Epithelial cell of prostate (primary cell): Measurements from ENCODE around the gene MAD1L1.

Source experiments
- DNase-seq: peaks from one replicate; pipeline ENCODE4 v3.0.0-alpha.2; 2011; ENCODE audit warnings: low read depth, low spot score
- H3K27ac ChIP-seq: fragments of 450-650 bp; 2 replicates; pipeline ENCODE4 v1.5.1; 2017; ENCODE audit warnings: mild to moderate bottlenecking

MAD1L1 gene

DNA sequence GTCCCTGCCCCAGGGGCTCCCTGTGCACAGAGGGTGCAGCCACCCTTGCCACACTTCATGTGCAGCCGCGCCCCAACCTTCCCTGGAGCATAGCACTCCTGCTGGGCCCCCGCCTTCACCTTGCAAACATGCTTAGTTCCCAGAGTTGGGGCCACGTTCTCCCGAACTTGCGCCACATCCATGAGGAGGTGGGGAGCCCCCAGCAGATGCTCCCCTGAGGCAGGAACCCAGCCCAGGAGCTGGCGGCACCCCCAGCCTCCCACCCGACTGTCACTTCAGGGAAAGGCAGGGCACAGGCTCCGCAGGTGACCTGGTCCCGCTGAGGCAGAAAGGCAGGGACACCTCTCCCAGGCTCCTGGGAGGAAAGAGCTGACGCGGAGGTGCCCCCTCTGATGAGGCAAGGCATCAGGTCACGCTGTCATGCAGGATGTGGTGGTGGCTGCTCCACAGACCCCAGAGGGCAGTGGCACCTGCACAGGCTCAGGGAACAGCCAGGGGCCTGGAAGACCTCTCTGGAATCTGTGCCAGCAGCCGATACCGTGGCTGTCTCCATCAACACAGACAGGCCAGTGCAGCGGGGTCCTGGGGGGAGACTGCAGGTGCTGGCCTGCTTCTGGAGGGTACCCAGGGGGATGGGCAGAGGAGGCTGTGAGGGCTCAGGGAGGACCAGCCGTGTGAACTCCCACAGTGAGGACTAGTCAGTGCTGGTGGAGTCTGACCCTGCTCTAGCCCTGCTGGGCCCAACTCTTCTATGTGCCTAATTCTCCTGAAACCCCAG is 221.3 kb downstream of the MAD1L1 start:
- no peak overlapping the region for H3K27ac ChIP-seq
- DNase-seq, result no peak

GRCh38 chr7:2010551-2011265 is 222.0 kb downstream of the MAD1L1 start:
- no peak overlapping the region for H3K27ac ChIP-seq
- DNase-seq, result no peak

GRCh38 chr7:2010101-2010500 is 222.6 kb downstream of the MAD1L1 start:
- H3K27ac ChIP-seq, result no peak overlapping the region
- no peak for DNase-seq

DNA sequence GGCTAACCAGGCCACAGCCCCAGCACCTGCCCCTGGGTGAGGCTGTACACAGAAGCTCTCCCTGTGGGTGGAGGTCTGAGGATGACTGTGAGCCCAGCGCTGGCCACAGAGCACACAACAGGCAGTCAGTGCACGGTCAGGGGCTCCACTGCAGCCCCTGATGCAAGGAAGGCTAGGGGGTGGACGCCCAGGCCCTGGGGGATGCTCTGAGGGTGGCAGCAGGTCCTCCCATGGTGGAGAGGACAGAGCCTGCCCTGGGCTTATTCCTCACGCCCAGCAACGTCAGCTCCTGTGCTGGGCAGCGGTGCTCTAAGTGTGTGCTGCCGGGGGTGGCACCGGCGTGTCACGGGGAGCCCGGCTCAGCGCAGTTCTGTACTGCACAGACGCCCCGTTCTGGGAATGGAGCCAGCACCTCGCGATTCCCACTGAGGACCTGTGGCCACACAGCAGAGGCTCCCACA is 223.2 kb downstream of the MAD1L1 start:
- H3K27ac ChIP-seq, result no peak overlapping the region
- no peak for DNase-seq

DNA sequence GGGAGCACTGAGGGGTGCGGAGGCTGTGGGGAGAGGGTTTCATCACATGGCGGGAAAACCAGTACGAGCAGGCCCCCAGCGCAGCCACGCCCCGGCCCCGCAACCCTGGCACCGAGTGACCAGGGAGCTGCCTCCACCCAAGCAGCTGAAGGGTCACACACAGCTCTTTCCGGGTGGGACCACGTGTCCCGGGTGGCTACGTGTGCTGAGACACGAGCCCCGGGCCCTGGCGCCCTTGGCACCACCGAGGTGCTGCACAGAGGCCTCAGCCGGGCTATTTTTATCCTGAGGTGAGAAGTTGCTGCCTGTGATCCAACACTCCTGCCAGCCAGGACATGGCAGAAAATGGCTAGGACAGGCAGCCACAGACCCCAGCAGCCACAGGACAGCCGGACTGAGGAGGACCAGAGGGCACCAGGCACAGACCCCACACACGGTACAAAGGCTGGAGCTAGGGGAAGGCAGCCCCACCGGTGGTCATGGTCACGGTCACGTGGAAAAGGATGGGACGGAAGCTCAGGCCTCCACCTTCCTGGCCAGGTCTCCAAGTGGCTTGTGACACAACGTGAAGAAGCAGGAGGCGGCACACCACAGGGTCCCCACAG is 223.7 kb downstream of the MAD1L1 start:
- DNase-seq, result no peak
- no peak overlapping the region for H3K27ac ChIP-seq

- DNase-seq, result no peak
- no peak overlapping the region for H3K27ac ChIP-seq
These were observed 224.4 kb downstream of the MAD1L1 start for GRCh38 chr7:2008101-2008935.

DNA sequence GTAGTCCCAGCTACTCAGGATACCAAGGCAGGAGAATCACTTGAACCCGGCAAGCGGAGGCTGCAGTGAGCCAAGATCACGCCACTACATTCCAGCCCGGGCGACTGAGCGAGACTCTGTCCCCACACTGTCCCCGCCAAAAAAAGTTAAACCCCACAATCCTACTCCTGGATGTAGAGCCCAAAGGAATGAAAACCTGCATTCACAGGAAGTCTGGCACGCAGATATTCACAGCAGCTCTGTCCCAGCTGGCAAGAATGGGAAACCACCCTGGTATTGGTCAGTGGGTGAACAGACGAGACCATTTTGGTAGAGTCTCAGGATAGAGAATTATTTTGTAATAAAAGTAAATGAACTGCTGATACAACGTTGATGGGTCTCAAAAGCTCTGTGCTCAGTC is 225.2 kb downstream of the MAD1L1 start:
- no peak for DNase-seq
- no peak overlapping the region for H3K27ac ChIP-seq

GRCh38 chr7:2006921-2007381 is 225.8 kb downstream of the MAD1L1 start:
- H3K27ac ChIP-seq, result no peak overlapping the region
- DNase-seq, result no peak

DNA sequence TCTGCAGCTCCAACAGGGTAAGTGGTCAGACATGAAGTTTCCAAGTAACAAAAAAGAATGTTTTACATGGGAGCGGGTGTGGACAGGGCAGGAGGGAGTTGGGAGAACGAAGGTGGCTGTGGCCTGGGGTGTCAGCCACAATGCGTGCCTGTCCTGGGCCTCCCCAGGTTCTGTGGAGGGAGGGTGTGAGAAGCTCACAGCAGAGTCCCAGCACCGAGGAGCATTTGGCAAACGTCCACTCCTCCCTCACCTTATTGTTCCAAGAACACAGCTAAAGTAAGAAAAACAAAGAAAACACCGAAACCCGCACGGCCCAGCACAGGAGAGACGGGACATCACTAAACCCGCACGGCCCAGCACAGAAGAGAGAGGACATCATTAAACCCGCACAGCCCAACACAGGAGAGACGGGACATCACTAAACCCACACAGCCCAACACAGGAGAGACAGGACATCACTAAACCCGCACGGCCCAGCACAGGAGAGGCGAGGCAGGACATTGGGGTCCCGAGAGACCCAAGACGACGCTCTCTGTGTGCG is 226.4 kb downstream of the MAD1L1 start:
- DNase-seq, result no peak

GRCh38 chr7:2005786-2006185 is 227.0 kb downstream of the MAD1L1 start:
- no peak for DNase-seq
- H3K27ac ChIP-seq, result no peak overlapping the region

More for the DNA sequence above, 226.4 kb downstream of the MAD1L1 start:
- no peak overlapping the region for H3K27ac ChIP-seq

DNA sequence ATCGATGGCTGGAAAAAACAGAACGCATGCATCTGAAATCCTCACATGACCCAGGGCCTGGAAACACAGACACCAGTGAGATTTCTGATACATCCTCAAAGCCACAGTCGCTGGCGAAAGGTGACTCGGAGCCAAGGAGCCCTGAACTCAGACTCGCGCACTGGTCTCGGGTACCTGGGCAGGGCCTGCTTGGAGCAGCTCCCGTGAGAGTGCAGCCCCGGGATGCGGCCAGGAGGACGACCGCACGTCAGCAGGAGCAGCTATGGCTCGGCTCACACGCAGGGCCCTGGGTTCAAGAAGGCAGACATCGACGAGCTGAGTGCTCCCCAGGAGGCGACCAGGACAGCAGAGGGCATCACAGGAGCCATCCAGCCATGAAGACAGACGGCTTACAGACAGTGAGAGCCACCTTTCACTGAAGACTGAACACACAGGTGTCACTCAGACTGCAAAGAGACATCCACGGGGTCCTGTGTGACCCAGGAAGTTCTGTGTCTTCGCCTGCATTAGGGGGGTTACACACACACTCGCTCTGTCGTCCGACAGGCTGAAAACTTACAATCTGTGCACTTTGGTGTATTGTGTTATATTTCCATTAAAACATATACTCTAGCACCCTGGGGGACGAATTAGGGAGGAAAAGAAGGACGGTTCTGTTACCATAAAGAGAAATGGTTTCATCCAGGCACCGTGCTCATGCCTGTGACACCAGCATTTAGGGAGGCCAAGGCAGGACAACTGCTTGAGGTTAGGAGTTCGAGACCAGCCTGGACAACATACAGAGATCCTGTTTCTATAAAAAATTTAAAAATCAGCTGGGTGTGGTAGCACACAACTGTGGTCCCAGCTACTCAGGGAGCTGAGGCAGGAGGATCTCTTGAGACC is 227.7 kb downstream of the MAD1L1 start:
- DNase-seq, result no peak
- H3K27ac ChIP-seq, result no peak overlapping the region

DNA sequence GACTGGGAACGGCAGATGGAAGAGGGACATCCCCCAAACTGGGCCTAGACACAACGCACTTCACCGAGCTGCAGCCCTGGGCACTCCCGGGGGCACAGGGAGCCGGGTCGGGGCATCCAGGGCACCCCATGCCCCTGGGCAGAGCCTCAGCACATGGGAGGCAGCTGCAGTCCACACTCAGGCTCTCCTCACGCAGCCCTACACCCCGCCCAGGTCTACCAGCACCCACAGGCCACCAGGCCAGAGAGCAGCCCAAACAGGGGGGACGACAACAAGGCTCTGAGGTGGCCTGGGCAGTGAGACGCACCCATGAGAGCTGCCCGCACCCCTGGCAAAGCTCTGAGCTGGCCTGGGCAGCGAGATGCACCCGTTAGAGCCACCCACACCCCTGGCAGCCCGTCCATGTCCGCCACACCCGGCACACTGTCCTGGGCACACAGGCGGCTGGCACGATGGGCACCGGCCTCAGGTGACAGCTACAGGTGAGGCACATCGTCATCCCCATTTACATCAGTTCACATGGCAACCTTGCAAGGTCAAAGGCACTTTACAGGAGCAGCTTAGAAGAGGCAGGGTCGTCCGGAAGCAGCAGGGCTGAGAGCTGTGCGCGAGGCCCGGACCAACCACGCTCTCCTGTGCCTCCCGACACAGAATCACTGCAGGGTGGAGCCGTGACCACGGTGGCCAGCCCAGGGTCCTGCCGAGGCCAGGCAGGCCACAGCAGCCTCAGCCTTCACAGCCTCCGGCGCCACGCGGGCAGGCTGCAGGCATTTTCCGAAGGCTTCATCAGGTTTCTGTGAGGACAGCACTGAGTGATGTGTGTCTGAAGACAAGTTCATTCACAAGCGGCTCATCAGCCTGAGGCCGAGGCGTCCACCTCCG is 228.6 kb downstream of the MAD1L1 start:
- DNase-seq, result no peak
- no peak overlapping the region for H3K27ac ChIP-seq

DNA sequence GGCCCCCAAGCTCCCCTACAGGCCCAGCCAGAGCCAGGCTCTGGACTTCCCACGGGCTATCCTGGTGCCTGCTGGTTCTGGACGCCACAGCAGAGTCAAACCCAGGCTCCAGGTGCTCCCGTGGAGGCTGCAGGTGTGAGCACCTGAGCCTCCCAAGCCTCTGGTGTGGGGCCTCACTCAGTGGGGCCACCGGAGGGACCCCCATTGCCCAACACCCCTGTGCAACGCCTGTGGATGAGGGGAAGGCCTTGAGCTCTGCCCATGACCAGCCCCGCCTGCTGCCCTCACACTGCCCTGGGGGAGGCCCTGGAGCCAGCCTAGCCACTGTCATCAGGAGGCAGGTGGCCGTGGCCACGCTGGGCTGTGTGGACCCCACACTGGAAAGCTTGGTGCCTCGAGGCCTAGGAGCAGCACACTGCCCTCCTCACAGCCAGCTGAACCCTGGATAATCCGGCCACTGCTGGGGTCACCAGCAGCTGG is 229.3 kb downstream of the MAD1L1 start:
- H3K27ac ChIP-seq, result no peak overlapping the region
- DNase-seq, result no peak

GRCh38 chr7:2002561-2003450 is 229.9 kb downstream of the MAD1L1 start:
- DNase-seq, result no peak
- no peak overlapping the region for H3K27ac ChIP-seq

DNA sequence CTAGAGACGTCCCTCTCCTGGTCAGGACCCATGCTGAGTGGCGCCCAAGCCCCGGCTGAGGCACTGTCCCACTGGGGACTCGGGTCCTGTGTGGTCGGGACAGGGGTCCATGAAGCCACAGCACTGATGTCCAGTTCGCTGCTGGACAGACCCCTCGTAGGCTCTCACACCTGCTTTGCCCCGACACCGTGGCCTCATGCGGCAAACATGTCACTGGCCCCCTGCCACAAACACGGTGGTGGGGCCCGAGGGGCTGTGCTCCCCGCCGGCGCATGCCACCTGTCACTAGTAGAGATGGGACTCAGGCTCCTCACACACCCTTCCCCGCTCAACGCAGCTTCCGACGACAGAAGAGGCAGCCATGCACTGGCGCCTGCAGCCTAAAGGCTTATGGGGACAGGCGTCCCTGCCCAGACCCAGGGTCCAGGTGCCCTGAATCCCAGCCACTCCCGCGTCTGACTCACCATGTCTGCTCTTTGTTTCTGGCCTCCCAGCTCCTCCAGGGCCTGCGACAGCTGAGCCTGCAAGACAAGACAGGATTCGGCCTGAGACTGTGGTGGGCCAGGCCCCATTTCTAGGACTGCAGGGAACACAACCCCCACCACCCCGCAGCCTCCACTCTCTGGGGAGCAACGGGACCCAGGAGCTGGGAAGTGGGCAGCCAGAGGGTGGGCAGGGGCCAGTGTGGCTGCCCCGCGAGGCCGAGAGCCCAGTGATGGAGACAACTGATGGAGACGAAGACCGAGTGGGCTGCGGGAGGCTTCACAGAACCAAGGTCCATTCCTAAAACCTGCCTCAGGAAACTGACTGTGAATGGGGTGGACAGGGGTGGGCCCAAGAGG is 230.9 kb downstream of the MAD1L1 start:
- no peak overlapping the region for H3K27ac ChIP-seq

GRCh38 chr7:2000746-2001321 is 231.9 kb downstream of the MAD1L1 start:
- H3K27ac ChIP-seq, result no peak overlapping the region
- no peak for DNase-seq

More for the DNA sequence above, 230.9 kb downstream of the MAD1L1 start:
- DNase-seq, result no peak
